HG03442 (cell line): Measurements from ENCODE around the gene NEB.
A peak's percentile ranks its signal among the peaks of the same experiment; 100 is the strongest.

Experiments
- ATAC-seq: cut with Tn5 transposase; IDR thresholded peaks from one replicate; pipeline ENCODE4 v1.9.1; 2021; ENCODE audit warnings: mild to moderate bottlenecking, moderate library complexity; ENCODE audit not compliant: unreplicated experiment

Gene NEB

GRCh38 chr2:151733771-151734672, at the start of gene NEB:
TSS of gene NEB (minus strand) at chr2:151734476. CDS start at chr2:151733156, 1,320 bp downstream.
- ATAC-seq, result no peak

GRCh38 chr2:151783133-151783520, 48.9 kb upstream of the NEB start:
- ATAC-seq, result no peak

GRCh38 chr2:151782378-151783132, 48.3 kb upstream of the NEB start:
- ATAC-seq, result no peak

GRCh38 chr2:151781642-151782041, 47.4 kb upstream of the NEB start:
- ATAC-seq, result no peak

- ATAC-seq, result no peak
Measured at GRCh38 chr2:151780938-151781337, 46.7 kb upstream of the NEB start.

GRCh38 chr2:151777935-151778334, 43.7 kb upstream of the NEB start:
- no peak for ATAC-seq

- ATAC-seq, result no peak
Measured at GRCh38 chr2:151777487-151777886, 43.2 kb upstream of the NEB start.

GRCh38 chr2:151776367-151776766, 42.1 kb upstream of the NEB start:
- ATAC-seq, result no peak

GRCh38 chr2:151775057-151775740, 40.9 kb upstream of the NEB start:
- ATAC-seq, result peak; percentile 21

GRCh38 chr2:151774506-151774905, 40.2 kb upstream of the NEB start:
- no peak for ATAC-seq

- ATAC-seq, result peak; percentile 94
Measured at GRCh38 chr2:151771599-151772358, 37.5 kb upstream of the NEB start.

GRCh38 chr2:151770995-151771394, 36.7 kb upstream of the NEB start:
- ATAC-seq, result no peak

- ATAC-seq, result no peak
Measured at GRCh38 chr2:151769606-151770005, 35.3 kb upstream of the NEB start.

- ATAC-seq, result no peak
Measured at GRCh38 chr2:151767536-151767935, 33.3 kb upstream of the NEB start.

GRCh38 chr2:151766437-151767153, 32.3 kb upstream of the NEB start:
- peak; percentile 53 for ATAC-seq

GRCh38 chr2:151765760-151766410, 31.6 kb upstream of the NEB start:
- ATAC-seq, result no peak

- ATAC-seq, result no peak
Measured at GRCh38 chr2:151762694-151763093, 28.4 kb upstream of the NEB start.

GRCh38 chr2:151761687-151762086, 27.4 kb upstream of the NEB start:
- no peak for ATAC-seq

- ATAC-seq, result no peak
Measured at GRCh38 chr2:151761193-151761592, 26.9 kb upstream of the NEB start.
